Forelimb muscle (tissue), 1 donor: ENCODE data around the gene ENO3. TPM values are rescaled to one million over a fixed set of nuclear protein-coding genes. Genes with fewer than 3 reads are reported as not detected.
"Not testable (repeated sequence)": the region's sequence is repeated elsewhere in the genome, so short reads cannot be mapped to it uniquely, and the experiment has no call there.

Experiments
- DNase-seq: peaks from one replicate; pipeline ENCODE4 v3.0.0-alpha.2; 2013; ENCODE audit warnings: low read depth
- polyA plus RNA-seq: library from polyadenylated mRNA; unstranded; fragments of 120-200 nt; gene quantifications from one replicate; pipeline ENCODE4 v1.2.1, GENCODE V29; 2013; ENCODE audit not compliant: insufficient read length

The ENO3 gene
- 2,114 TPM for polyA plus RNA-seq

DNA sequence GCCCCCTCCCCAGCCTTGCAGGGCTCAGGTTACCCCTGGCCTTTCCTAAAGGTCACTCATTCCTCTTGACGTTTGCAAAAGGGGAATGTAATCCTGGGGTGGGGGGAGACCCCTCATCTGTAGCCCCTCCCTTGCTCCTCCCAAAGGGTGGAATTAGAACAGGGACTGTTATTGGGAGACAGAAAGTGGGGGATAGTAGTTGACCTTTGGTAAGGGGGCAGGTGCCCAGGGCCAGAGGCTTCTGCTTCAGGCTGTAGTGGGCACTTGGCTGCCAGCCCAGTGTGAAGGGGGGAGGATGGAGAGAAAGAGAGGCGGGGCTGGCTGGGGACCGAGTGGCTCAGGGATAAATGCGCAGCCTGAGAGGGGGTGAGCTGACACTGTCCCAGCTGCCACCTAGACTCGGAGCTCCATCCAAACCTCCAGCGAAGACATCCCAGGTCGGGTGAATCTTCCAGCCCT is at the start of gene ENO3:
TSS of gene ENO3 (plus strand) at position 374 of the 459 bp plus-strand sequence. CDS start 711 bp downstream, outside the sequence.
- DNase-seq = no peak

DNA sequence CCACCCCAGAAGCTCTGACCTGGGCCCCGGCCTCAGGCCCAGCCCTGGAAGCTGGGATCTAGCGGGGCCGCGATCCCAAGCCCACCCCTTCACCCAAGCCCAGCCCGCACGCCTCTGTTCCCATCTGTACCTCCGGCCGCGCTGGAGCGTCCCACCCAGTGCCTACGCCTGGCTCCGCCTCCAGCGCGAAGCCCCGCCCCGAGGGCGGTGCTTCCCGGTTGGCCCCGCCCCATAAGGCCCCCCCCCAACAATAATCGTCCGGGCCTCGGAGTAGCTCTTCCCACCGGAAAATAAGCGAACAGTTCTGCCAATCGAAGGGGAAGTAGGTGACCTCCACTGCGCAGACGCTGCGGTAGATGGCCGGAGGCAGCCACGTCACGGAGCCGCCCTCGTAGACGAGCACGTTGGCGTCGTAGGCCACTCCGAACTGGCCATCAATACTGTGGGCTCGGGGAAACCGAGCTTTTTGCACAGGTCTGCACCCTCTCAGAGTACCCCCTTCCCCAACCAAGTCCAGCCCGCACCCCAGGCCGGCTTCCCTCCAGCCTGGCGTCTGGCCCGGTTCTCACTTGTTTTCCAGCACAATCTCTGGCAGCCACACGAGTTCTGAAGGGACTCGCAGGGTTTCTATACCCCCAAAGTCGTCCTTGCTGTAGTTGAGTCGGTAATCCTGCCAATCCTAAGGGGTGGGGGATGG is 49.1 kb upstream of the ENO3 start:
- no peak for DNase-seq

DNA sequence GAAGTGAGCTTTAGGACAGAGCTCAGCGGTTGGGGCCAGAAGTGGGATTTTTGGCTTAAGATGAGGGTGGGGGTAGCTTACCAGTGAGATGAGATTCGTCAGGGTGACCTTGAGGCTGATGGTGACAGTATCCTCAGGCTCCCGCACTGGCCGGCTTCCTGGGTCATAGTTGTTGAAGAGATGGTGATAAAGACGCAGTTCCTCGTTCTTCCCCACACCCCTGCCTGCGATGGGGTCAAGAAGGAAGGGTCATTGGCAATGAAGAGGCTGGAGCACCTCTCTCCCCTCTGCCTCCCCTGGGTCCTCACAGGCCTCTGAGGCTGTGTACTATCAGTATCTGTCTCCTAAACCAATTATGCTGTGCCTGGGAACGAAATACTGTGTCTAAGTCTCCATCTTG is 48.4 kb upstream of the ENO3 start:
- no peak for DNase-seq

DNA sequence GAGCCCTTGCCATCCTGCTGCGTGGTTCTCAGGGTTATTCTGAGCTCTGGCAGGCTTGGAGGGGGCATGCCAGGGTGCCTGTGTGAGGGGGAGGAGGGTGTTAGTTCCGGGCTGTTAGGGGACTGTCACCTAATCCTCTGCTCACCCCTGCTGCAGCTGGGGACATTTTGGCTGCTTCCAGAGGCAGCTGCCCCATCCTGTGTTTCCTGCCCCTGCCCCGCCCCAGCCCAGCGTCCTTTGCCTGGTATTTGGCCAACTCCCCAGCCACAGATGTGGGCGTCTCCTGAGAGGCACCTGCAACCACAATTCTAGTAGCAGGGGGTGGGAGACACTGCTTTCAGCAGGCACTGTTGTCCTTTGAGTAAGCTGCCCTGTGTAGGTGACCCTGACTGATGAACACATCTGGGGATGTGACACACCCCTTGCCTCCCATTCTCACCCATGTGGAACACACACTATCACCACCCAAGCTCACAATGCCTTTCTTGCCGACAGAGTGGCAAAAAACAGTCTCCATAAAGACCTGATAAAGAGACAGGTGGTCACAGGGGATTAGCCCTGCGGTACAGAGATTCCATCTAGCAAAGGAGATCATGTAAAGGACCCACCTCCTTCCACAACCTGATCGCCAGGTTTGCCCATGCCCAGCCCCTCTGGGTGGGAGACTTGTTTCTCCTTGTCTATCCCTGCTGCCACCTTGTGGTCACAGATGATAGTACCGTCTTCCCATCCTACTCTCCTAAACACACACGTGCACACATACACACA is 47.7 kb upstream of the ENO3 start, which contains the start of gene CHRNE:
TSS of gene CHRNE (minus strand) at position 48 of the 768 bp plus-strand sequence. CDS start at position 13, 35 bp downstream.
- peak; percentile 62 for DNase-seq

DNA sequence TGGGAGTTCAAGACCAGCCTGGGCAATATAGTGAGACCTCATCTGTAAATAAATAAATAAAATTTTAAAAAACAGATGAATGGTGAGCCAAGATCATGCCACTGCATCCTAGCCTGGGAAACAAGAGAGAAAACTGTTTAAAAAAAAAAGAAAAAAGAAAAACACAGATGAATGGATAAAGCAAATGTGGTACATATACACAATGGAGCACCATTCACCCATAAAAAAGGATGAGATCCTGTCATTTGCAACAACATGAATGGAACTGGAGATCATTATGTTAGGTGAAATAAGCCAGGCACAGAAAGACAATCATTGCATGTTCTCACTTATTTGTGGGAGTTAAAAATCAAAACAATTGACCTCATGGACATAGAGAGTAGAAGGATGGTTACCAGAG is 44.3 kb upstream of the ENO3 start:
- not testable (repeated sequence) for DNase-seq

DNA sequence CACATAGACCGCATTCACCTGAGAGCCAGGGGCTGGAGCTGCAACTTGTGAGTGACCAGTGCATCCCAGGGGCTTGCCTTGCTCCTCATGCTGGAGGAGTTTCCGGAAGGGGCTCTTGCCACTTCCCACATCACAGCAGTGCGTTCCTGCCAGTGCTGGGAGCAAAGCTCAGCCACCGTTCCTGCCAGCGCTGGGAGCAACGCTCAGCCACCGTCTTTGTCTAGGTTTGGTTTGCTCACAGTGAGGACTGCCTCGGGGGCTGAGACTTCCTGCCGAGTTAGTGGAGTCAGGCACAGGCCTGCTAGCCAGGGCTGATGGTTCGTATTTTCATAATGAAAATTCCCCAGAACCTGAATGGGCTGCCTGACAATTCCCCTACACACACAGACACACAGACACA is 42.6 kb upstream of the ENO3 start:
- no peak for DNase-seq

DNA sequence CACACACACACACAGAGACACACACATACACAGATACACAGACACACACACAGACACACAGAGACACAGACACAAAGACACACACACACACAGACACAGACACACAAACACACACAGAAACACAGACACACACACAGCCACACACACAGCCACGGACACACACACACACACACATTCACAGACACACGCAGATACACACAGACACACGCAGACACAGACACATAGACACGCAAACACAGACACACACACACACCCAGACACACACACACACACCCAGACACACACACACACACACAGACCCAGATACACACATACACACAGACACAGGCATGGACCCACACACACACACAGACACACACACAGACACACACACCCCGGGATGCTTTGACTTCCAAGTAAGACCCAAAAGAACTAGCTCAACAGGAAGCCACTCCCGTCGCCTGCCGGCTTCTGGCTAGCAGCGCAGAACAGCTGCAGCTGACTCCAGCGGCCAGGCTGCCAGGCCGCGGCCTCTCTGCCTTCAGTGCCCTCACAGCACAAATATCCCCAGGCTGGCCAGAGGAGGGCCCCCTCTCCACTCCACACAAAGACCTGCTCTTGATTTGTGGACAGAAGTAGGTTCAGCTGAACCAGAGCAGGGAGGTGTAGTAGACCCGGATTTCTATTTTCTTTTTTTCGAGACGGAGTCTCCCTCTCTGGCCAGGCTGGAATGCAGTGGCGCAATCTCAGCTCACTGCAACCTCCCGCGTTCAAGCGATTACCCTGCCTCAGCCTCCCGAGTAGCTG is 42.0 kb upstream of the ENO3 start:
- DNase-seq = peak; percentile 76

DNA sequence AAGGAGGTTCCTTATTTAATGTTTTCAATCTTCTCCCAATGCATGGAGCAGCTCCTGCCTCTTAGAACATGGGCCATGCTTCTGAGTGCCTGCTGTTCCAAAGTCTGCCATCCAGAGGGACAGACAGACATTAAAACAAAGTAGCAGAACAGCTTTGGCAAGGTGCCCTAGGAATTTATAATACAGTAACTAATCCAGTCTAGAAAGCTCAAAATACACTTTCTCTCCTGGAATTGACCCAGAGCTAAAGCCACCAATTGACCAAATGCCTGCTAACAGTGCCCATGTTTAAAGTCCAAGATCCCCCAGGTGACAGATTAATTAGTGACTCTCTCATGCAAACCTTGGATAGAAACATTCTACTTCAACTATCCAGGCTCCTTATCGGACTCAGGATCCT is 36.9 kb upstream of the ENO3 start:
- DNase-seq = no peak

DNA sequence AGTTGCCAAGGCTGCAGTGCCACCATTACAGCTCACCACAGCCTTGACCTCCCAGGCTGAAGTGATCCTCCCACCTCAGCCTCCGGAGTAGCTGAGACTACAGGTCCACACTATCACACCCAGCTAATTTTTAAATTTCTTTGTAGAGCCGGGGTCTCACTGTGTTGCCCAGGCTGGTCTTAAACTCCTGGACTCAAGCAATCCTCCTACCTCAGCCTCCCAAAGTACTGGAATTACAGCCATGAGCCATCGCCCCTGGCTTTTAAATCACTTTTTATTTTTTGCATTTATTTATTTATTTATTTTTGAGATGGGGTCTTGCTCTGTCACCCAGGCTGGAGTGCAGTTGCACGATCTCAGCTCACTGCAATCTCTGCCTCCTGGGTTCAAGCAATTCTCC is 36.4 kb upstream of the ENO3 start:
- DNase-seq = not testable (repeated sequence)

DNA sequence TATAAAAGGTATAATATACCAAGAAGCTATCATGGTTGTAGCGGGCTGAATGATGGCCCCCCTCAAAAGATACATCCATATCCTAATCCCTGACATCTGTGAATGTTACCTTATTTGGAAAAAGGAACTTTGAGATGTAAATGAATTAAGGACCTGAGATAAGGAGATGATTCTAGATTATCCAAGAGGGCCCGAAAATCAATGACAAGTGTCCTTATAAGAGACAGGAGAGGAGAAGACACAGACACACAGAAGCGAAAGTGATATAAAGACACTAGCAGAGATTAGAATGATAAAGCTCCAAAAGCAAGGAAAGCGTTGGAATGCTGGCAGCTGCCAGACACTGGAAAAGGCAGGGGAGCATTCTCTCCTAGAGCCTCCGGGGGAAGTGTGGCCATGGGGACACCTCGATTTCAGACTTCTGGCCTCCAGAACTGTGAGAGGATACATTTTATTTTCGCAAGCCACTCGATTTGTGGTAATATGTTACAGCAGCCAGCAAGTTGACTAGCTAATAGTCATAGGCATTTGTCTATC is 31.3 kb upstream of the ENO3 start:
- DNase-seq = no peak

DNA sequence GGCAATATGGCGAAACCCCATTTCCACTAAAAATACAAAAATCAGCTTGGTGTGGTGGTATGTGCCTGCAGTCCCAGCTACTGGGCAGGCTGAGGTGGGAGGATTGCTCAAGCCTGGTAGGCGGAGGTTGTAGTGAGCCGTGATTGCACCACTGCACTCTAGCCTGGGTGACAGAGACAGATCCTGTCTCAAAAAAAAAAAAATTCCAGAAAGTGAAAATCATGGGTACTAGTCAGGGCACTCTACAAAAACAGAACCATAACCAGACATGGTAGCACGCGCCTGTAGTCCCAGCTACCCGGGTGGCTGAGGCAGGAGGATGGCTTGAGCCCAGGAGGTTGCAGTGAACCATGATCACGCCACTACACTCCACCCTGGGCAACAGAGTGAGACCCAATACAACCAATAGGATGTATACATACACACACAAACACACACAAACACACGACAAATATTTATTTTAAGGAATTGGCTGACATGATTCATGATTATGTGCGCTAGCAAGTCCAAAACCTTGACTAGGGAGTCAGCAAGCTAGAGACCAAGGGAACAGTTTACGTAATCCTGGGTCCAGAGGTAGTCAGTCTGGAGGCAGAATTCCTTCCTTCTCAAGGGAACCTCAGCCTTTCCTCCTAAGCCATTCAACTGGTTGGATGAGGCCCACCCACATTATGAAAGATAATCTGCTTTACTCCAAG is 30.4 kb upstream of the ENO3 start:
- no peak for DNase-seq

DNA sequence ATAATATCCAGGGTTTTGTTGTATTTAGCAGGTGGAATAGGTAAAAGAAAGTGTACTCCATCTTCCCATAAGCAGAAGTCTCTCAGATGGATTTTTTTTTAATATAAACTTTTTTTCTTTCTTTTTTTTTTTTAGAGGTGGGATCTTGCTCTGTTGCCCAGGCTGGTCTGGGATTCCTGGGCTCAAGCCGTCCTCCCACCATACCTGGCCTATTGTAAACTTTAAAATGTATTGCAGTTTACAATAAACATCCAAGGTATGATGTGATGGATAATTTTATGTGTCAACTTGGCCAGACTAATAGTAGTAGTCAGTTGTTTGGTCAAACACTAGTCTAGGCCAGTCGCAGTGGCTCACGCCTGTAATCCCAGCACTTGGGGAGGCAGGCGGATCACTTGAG is 29.6 kb upstream of the ENO3 start:
- no peak for DNase-seq

DNA sequence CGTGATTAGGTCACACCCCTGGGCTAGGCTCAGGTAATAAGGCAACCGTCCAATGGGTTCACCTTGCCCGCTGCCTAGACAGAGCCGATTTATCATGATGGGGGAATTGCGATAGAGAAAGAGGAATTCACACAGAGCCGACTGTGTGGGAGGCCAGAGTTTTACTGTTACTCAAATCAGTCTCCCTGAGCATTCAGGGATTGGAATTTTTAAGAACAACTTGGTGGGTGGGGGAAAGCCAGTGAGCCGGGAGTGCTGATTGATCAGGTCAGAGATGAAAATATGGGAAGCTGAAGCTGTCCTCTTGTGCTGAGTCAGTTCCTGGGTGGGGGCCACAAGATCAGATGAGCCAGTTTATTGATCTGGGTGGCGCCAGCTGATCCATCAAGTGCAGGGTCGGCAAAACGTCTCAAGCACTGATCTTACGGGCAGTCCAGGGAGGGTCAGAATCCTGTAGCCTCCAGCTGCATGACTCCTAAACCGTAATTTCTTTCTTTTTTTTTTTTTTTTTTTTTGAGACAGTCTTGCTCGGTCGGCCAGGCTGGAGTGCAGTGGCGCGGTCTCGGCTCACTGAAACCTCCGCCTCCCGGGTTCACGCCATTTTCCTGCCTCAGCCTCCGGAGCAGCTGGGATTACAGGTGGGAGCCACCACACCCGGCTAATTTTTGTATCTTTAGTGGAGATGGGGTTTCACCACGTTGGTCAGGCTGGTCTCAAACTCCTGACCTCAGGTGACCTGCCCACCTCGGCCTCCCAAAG is 24.2 kb upstream of the ENO3 start:
- not testable (repeated sequence) for DNase-seq

DNA sequence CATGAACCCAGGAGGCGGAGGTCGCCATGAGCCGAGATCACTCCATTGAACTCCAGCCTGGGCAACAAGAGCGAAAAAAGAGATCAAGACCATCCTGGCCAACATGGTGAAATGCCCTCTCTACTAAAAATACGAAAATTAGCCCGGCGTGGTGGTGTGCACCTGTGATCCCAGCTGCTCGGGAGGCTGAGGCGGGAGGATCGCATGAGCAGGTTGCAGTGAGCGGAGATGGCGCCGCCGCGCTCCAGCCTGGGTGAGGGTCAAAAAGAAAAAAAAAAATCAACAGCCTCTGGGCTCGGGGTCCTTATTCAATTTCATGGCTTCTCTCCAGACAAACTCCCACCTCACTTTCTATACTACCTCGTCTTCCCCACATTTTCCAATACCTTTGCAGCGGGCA is 22.0 kb upstream of the ENO3 start:
- DNase-seq = no peak

DNA sequence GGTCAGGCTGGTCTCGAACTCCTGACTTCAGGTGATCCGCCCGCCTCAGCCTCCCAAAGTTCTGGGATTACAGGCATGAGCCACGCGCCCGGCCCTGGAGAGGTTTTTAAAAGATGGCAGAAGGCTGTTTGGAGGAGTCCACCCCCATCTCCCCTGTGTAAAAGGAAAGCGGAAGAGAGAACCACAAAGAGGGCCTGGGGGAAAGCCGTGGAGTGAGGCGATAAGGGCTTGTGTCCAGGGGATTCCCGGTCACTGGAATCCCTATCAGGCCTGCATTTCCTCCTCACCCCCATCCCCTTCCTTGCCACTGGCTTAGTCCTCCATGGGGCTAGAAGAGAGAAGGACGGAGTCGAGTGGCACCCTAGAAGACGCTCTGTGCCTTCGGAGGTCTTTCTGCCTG is 19.0 kb upstream of the ENO3 start, which contains the start of gene GP1BA:
TSS of gene GP1BA (plus strand) at position 315 of the 400 bp plus-strand sequence. CDS start 328 bp downstream, outside the sequence.
- no peak for DNase-seq

DNA sequence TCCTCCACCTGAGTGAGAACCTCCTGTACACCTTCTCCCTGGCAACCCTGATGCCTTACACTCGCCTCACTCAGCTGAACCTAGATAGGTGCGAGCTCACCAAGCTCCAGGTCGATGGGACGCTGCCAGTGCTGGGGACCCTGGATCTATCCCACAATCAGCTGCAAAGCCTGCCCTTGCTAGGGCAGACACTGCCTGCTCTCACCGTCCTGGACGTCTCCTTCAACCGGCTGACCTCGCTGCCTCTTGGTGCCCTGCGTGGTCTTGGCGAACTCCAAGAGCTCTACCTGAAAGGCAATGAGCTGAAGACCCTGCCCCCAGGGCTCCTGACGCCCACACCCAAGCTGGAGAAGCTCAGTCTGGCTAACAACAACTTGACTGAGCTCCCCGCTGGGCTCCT is 18.2 kb upstream of the ENO3 start:
- no peak for DNase-seq

DNA sequence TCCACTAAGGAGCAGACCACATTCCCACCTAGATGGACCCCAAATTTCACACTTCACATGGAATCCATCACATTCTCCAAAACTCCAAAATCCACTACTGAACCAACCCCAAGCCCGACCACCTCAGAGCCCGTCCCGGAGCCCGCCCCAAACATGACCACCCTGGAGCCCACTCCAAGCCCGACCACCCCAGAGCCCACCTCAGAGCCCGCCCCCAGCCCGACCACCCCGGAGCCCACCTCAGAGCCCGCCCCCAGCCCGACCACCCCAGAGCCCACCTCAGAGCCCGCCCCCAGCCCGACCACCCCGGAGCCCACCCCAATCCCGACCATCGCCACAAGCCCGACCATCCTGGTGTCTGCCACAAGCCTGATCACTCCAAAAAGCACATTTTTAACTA is 17.3 kb upstream of the ENO3 start:
- DNase-seq = no peak

DNA sequence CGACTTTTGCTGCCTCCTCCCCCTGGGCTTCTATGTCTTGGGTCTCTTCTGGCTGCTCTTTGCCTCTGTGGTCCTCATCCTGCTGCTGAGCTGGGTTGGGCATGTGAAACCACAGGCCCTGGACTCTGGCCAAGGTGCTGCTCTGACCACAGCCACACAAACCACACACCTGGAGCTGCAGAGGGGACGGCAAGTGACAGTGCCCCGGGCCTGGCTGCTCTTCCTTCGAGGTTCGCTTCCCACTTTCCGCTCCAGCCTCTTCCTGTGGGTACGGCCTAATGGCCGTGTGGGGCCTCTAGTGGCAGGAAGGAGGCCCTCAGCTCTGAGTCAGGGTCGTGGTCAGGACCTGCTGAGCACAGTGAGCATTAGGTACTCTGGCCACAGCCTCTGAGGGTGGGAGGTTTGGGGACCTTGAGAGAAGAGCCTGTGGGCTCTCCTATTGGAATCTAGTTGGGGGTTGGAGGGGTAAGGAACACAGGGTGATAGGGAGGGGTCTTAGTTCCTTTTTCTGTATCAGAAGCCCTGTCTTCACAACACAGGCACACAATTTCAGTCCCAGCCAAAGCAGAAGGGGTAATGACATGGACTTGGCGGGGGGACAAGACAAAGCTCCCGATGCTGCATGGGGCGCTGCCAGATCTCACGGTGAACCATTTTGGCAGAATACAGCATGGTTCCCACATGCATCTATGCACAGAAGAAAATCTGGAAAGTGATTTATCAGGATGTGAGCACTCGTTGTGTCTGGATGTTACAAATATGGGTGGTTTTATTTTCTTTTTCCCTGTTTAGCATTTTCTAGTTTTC is 16.5 kb upstream of the ENO3 start:
- no peak for DNase-seq

DNA sequence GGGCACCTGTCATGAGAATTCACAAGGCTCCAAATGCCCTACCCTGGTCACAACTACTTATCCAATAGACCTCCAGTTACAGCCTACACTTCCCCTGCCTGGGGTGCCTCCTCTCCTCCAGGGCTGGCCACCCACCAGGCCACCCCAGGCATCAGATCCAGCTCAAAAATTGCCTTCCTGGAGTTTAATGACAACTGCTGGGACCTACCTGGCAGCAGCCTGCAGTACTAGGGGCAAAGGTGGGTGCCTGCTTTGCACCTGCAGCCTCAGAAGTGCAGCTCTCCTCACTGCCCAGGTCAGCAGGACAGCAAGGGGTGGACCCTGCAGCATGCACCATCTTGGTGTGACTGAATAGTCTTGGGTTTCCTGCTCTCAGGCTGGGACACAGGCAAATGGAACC is 15.3 kb upstream of the ENO3 start:
- DNase-seq = no peak

DNA sequence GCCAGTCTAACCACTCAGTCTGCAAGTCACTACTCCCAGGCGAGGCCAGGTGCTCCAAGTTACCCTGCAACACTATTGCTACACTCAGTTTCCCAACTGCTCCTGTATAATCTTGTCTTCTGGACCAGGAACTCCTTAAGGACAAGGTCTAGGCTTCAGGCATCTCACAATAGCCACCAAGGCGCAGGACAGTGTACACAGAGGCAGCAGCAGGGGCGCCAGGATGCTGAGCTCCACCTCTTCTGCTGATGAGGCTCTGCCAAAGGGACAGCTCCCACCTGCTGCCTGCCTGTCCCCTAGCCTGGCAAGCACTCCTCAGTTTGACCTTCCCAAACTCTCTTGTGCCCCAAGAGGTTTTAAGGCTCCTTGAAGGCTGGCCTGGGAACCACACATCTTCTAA is 14.5 kb upstream of the ENO3 start:
- no peak for DNase-seq
